ENCODE results near the gene CYP27A1. TPM values are rescaled to one million over a fixed set of nuclear protein-coding genes. Genes with fewer than 3 reads are reported as not detected.

CYP27A1 gene
- total RNA-seq, 1 donor from 2014 or later, result 0.11 TPM

- H3K4me3 Mint-ChIP-seq, result no peak overlapping the region
- no peaks in the 10 kb centered on the region for H4K20me1 ChIP-seq (ENCODE audit: low read depth)
- H3K4me1 Mint-ChIP-seq, result no peaks in the 10 kb centered on the region
- peak; percentile 17 for DNase-seq (ENCODE audit: low spot score)
- peaks cover 7% of the 10 kb centered on the region for H3F3A ChIP-seq (ENCODE audit: low read depth)
- H3K4me3 ChIP-seq, result no peak overlapping the region
- peaks cover 4% of the 10 kb centered on the region for H3K4me1 ChIP-seq
- no peaks in the 10 kb centered on the region for H3K36me3 Mint-ChIP-seq
- H3K79me2 ChIP-seq (ENCODE audit: low read depth), result no peaks in the 10 kb centered on the region
- no peaks in the 10 kb centered on the region for H3K36me3 ChIP-seq
- H3K9ac ChIP-seq, result no peak overlapping the region
- peak overlapping the region; percentile 23 for H2AFZ ChIP-seq (replicated peaks)
- no peak overlapping the region for H3K27ac ChIP-seq
- no peaks in the 10 kb centered on the region for H3K27me3 ChIP-seq
- no peak overlapping the region for H3K4me2 ChIP-seq
- TF ChIP-seq, protein P1, sequence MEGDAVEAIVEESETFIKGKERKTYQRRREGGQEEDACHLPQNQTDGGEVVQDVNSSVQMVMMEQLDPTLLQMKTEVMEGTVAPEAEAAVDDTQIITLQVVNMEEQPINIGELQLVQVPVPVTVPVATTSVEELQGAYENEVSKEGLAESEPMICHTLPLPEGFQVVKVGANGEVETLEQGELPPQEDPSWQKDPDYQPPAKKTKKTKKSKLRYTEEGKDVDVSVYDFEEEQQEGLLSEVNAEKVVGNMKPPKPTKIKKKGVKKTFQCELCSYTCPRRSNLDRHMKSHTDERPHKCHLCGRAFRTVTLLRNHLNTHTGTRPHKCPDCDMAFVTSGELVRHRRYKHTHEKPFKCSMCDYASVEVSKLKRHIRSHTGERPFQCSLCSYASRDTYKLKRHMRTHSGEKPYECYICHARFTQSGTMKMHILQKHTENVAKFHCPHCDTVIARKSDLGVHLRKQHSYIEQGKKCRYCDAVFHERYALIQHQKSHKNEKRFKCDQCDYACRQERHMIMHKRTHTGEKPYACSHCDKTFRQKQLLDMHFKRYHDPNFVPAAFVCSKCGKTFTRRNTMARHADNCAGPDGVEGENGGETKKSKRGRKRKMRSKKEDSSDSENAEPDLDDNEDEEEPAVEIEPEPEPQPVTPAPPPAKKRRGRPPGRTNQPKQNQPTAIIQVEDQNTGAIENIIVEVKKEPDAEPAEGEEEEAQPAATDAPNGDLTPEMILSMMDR (IDR thresholded peaks at IDR 0.05), result no peak
- TF ChIP-seq EZH2 (IDR thresholded peaks at IDR 0.05) (no peak), EZH2phosphoT487 (IDR thresholded peaks at IDR 0.05) (no peak)
- H3K27me3 Mint-ChIP-seq (ENCODE audit: insufficient read depth, low read depth), result peaks cover 3% of the 10 kb centered on the region
- H3K9me3 Mint-ChIP-seq, result peaks cover 9% of the 10 kb centered on the region
- H3K27ac Mint-ChIP-seq, result no peak overlapping the region
- H3K9me3 ChIP-seq (ENCODE audit: low read depth), result no peaks in the 10 kb centered on the region
These were observed 18.0 kb downstream of the CYP27A1 start for GRCh38 chr2:218799990-218800389.

DNA sequence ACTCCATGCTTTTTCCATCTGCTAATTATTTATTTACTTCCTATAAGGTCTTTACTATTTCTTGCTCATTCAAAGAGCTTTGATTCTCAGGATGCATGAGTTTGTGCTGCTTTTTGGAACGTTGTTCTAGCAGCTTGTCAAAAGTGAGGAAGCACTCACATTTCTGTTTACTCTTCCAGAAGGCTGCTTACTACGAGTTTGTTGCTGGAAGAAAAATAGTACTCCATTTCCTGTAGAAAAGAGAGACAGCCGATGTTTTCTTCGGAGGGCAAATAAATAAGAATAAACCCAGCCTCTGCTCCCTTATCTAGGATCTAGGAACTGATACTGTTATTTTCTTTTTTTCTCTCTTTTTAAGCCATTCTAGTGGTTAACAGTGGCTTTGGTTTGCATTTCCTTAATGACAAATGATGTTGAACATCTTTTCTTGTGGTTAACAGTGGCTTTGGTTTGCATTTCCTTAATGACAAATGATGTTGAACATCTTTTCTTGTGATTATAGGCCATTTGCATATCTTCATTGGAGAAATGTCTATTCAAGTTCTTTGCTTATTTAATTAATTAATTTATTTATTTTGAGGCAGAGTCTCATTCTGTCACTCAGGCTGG is 20.5 kb downstream of the CYP27A1 start:
- Histone ChIP-seq H3F3A (ENCODE audit: low read depth) (peaks cover 10% of the 10 kb centered on the region), H2AFZ (replicated peaks) (no peak overlapping the region), H3K4me3 (no peak overlapping the region), H4K20me1 (ENCODE audit: low read depth) (no peaks in the 10 kb centered on the region), H3K9me3 (ENCODE audit: low read depth) (no peaks in the 10 kb centered on the region), H3K9ac (no peak overlapping the region), H3K36me3 (no peaks in the 10 kb centered on the region), H3K27ac (no peak overlapping the region), H3K4me1 (peaks cover 10% of the 10 kb centered on the region), H3K79me2 (ENCODE audit: low read depth) (no peaks in the 10 kb centered on the region), H3K27me3 (no peaks in the 10 kb centered on the region), H3K4me2 (no peak overlapping the region)
- H3K4me1 Mint-ChIP-seq, result peaks cover 14% of the 10 kb centered on the region
- DNase-seq (ENCODE audit: low spot score), result no peak
- no peak overlapping the region for H3K4me3 Mint-ChIP-seq
- TF ChIP-seq EZH2phosphoT487 (IDR thresholded peaks at IDR 0.05), result no peak
- TF ChIP-seq, protein P1 (IDR thresholded peaks at IDR 0.05), result no peak
- no peak for TF ChIP-seq EZH2 (IDR thresholded peaks at IDR 0.05)
- no peaks in the 10 kb centered on the region for H3K36me3 Mint-ChIP-seq
- no peak overlapping the region for H3K27ac Mint-ChIP-seq
- peaks cover 11% of the 10 kb centered on the region for H3K9me3 Mint-ChIP-seq
- peaks cover 3% of the 10 kb centered on the region for H3K27me3 Mint-ChIP-seq (ENCODE audit: insufficient read depth, low read depth)

DNA sequence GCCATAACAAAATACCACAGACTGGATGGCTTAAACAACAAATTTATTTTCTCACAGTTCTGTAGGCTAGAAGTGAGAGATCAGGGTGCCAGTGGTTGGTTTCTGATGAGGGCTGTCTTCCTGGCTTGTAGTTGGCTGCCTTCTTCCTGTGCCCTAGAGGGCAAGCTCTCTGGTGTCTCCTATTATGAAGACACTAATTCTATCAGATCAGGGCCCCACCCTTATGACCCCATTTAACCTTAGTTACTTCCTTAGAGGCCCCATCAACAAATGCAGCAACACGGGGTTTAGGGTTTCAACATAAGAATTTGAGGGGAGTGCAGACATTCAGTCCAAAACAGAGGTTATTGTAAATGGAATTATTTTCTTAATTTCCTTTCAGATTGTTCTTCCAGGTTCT is 22.9 kb downstream of the CYP27A1 start:
- H3K4me2 ChIP-seq, result no peak overlapping the region
- H3K36me3 ChIP-seq, result no peaks in the 10 kb centered on the region
- H4K20me1 ChIP-seq (ENCODE audit: low read depth), result no peaks in the 10 kb centered on the region
- no peak overlapping the region for H3K27ac ChIP-seq
- H3K27me3 Mint-ChIP-seq (ENCODE audit: insufficient read depth, low read depth), result peaks cover 3% of the 10 kb centered on the region
- no peak overlapping the region for H2AFZ ChIP-seq (replicated peaks)
- no peak overlapping the region for H3K4me3 Mint-ChIP-seq
- H3K36me3 Mint-ChIP-seq, result no peaks in the 10 kb centered on the region
- no peak overlapping the region for H3K27ac Mint-ChIP-seq
- peaks cover 6% of the 10 kb centered on the region for H3K4me1 ChIP-seq
- no peaks in the 10 kb centered on the region for H3K79me2 ChIP-seq (ENCODE audit: low read depth)
- TF ChIP-seq, protein P1 (IDR thresholded peaks at IDR 0.05), result no peak
- TF ChIP-seq EZH2phosphoT487 (IDR thresholded peaks at IDR 0.05), result no peak
- TF ChIP-seq EZH2 (IDR thresholded peaks at IDR 0.05), result no peak
- peaks cover 11% of the 10 kb centered on the region for H3K9me3 Mint-ChIP-seq
- no peaks in the 10 kb centered on the region for H3K9me3 ChIP-seq (ENCODE audit: low read depth)
- H3K9ac ChIP-seq, result no peak overlapping the region
- H3K4me3 ChIP-seq, result no peak overlapping the region
- H3F3A ChIP-seq (ENCODE audit: low read depth), result peaks cover 9% of the 10 kb centered on the region
- peaks cover 14% of the 10 kb centered on the region for H3K4me1 Mint-ChIP-seq
- DNase-seq (ENCODE audit: low spot score), result no peak
- H3K27me3 ChIP-seq, result no peaks in the 10 kb centered on the region

All from neural progenitor cell (in vitro differentiated cells).